HepG2 (cell line): ENCODE results near the gene CSNK1D. TPM values are rescaled to one million over a fixed set of nuclear protein-coding genes. Genes with fewer than 3 reads are reported as not detected.

Experiments used
- AHR ChIP-seq: IDR thresholded peaks from 2 replicates; pipeline ENCODE4 v1.6.1; 2018; ENCODE audit warnings: missing genetic modification reagents, missing compliant biosample characterization
- ATF7 ChIP-seq, 2 experiments: fragments of 450-650 bp in 1 of 2; sonication (generic) in 1 of 2; formaldehyde crosslinking in 1 of 2; IDR thresholded peaks; 2 replicates each; pipeline versions ENCODE4 v1.4.0 to v1.6.1; 2016 to 2020; ENCODE audit warnings: antibody characterized with exemption in 1 of 2, mild to moderate bottlenecking in 1 of 2, missing genetic modification reagents in 1 of 2
- ATF7-NPFF ChIP-seq: sonication (generic); formaldehyde crosslinking; IDR thresholded peaks from 2 replicates; pipeline ENCODE4 v1.8.1; 2023; ENCODE audit warnings: mild to moderate bottlenecking, low read depth, missing genetic modification reagents, moderate library complexity
- BRF2 ChIP-seq: sonication (generic); formaldehyde crosslinking; IDR thresholded peaks from 2 replicates; pipeline ENCODE4 v1.8.1; 2022; ENCODE audit warnings: mild to moderate bottlenecking, missing genetic modification reagents
- CENPBD1 ChIP-seq: sonication (generic); formaldehyde crosslinking; IDR thresholded peaks from 2 replicates; pipeline ENCODE4 v1.8.0; 2022; ENCODE audit warnings: missing genetic modification reagents, low read depth, mild to moderate bottlenecking, borderline replicate concordance
- GRHL1 ChIP-seq: sonication (generic); formaldehyde crosslinking; conservative IDR thresholded peaks from 2 replicates; pipeline ENCODE4 v1.8.0; 2022; ENCODE audit warnings: missing genetic modification reagents
- HHEX ChIP-seq: IDR thresholded peaks from 2 replicates; pipeline ENCODE4 v1.6.1; 2016; ENCODE audit warnings: control low read depth
- HMGXB4 ChIP-seq, 2 experiments: sonication (generic) in 1 of 2; formaldehyde crosslinking in 1 of 2; IDR thresholded peaks; 2 replicates each; pipeline versions ENCODE4 v1.4.0 to v1.6.1; 2018 to 2020; ENCODE audit warnings: missing genetic modification reagents in 2 of 2, borderline replicate concordance in 1 of 2, low read depth in 1 of 2, mild to moderate bottlenecking in 1 of 2, missing biosample characterization in 1 of 2
- HNF4G ChIP-seq, 2 experiments: sonication (generic) in 1 of 2; formaldehyde crosslinking in 1 of 2; IDR thresholded peaks; 2 replicates each; pipeline versions ENCODE4 v1.4.0 to v1.6.1; 2011 to 2020; ENCODE audit warnings: borderline replicate concordance in 2 of 2, low read depth in 2 of 2, mild to moderate bottlenecking in 2 of 2, low read length in 1 of 2, missing genetic modification reagents in 1 of 2, moderate library complexity in 1 of 2
- HNRNPUL1 ChIP-seq: fragments of 200-400 bp; formaldehyde crosslinking; IDR thresholded peaks from 2 replicates; pipeline ENCODE4 v1.6.1; 2017; ENCODE audit warnings: low read depth, mild to moderate bottlenecking, low read length, moderate library complexity
- HOXD1 ChIP-seq: sonication (generic); formaldehyde crosslinking; IDR thresholded peaks from 2 replicates; pipeline ENCODE4 v1.5.0; 2020; ENCODE audit warnings: missing genetic modification reagents
- MLLT10 ChIP-seq: sonication (generic); formaldehyde crosslinking; IDR thresholded peaks from 2 replicates; pipeline ENCODE4 v1.4.0; 2020; ENCODE audit warnings: missing genetic modification reagents
- PLSCR1 ChIP-seq: sonication (generic); formaldehyde crosslinking; IDR thresholded peaks from 2 replicates; pipeline ENCODE4 v1.5.0; 2020; ENCODE audit warnings: missing genetic modification reagents, mild to moderate bottlenecking, borderline replicate concordance
- PPARG ChIP-seq: conservative IDR thresholded peaks from 2 replicates; pipeline ENCODE4 v1.6.1; 2016; ENCODE audit warnings: missing biosample characterization, missing genetic modification reagents
- PRPF4 ChIP-seq: fragments of 200-400 bp; formaldehyde crosslinking; IDR thresholded peaks from 2 replicates; pipeline ENCODE4 v1.6.1; 2016; ENCODE audit warnings: low read length, low read depth; ENCODE audit not compliant: poor library complexity, severe bottlenecking
- SIN3A ChIP-seq: IDR thresholded peaks from 2 replicates; pipeline ENCODE4 v1.6.1; 2011; ENCODE audit warnings: low read depth, mild to moderate bottlenecking, control low read depth, low read length, borderline replicate concordance
- ZFP1 ChIP-seq: IDR thresholded peaks from 2 replicates; pipeline ENCODE4 v1.6.1; 2016
- ZKSCAN8 ChIP-seq: IDR thresholded peaks from 2 replicates; pipeline ENCODE4 v1.6.1; 2016; ENCODE audit warnings: borderline replicate concordance, missing genetic modification reagents, missing compliant biosample characterization
- ZNF30 ChIP-seq: sonication (generic); formaldehyde crosslinking; IDR thresholded peaks from 2 replicates; pipeline ENCODE4 v1.5.0; 2020; ENCODE audit warnings: mild to moderate bottlenecking, missing genetic modification reagents
- ZNF431 ChIP-seq: sonication (generic); formaldehyde crosslinking; IDR thresholded peaks from 2 replicates; pipeline ENCODE4 v1.9.0; 2022; ENCODE audit warnings: missing genetic modification reagents, low read depth, mild to moderate bottlenecking, borderline replicate concordance
- ZNF709 ChIP-seq: sonication (generic); formaldehyde crosslinking; IDR thresholded peaks from 2 replicates; pipeline ENCODE4 v1.5.0; 2020; ENCODE audit warnings: mild to moderate bottlenecking, missing genetic modification reagents
- polyA plus RNA-seq, 8 experiments: library from polyadenylated mRNA; depleted of rRNA in 3 of 8; stranded (reverse) in 7 of 8; unstranded in 1 of 8; fragments of >200 nt; fragmentation: Illumina TruSeq in 4 of 8; extraction: Trizol in 4 of 8; gene quantifications; 2 replicates each; pipeline versions ENCODE4 v1.2.1 to v1.2.3, GENCODE V29; 2011 to 2016; ENCODE audit warnings: low read depth in 4 of 8, missing spikeins in 1 of 8, mixed read lengths in 1 of 8; ENCODE audit not compliant: insufficient read depth in 1 of 8
- total RNA-seq, 5 experiments: library from RNA; depleted of rRNA; stranded (reverse); fragments of >200 nt; fragmentation: Illumina TruSeq; extraction: Trizol; gene quantifications; 2 replicates each; pipeline ENCODE4 v1.2.3, GENCODE V29; 2016; ENCODE audit warnings: low read depth in 1 of 5

CSNK1D gene
- total and polyA plus RNA-seq, 2 of the 13 experiments (the other 11 are each of a cell fraction or from before 2014, with no cell fraction given), result 31.5 to 128 TPM

- TF ChIP-seq PLSCR1 (no peak), HNRNPUL1 (no peak), MLLT10 (CRISPR knock-in tag) (no peak), GRHL1 (no peak), HMGXB4 (CRISPR knock-in tag; IDR thresholded peaks at IDR 0.05; ENCODE audit: borderline replicate concordance in 1 of 2, low read depth in 1 of 2) (no peak), PPARG (no peak), ZNF709 (no peak), ZNF431 (CRISPR knock-in tag) (no peak), ZNF30 (CRISPR knock-in tag) (no peak), ATF7-NPFF (CRISPR knock-in tag) (no peak), BRF2 (CRISPR knock-in tag) (no peak), PRPF4 (no peak), ATF7 (IDR thresholded peaks at IDR 0.05) (no peak), ATF7 (CRISPR knock-in tag; IDR thresholded peaks at IDR 0.05) (0 out of 2 replicates have a peak, but pooled peaks have one; percentile 43), CENPBD1 (CRISPR knock-in tag) (no peak), ZKSCAN8 (CRISPR knock-in tag) (no peak), SIN3A (no peak), HNF4G (IDR thresholded peaks at IDR 0.05; ENCODE audit: borderline replicate concordance, low read depth, low read length) (no peak), HNF4G (CRISPR knock-in tag; IDR thresholded peaks at IDR 0.05; ENCODE audit: borderline replicate concordance, low read depth) (no peak), ZFP1 (CRISPR knock-in tag) (no peak), HHEX (CRISPR knock-in tag) (no peak), HOXD1 (CRISPR knock-in tag) (no peak), AHR (no peak)
Measured at GRCh38 chr17:82237746-82238471, 35.6 kb downstream of the CSNK1D start (continued).
